Measurements from ENCODE around the gene NPAS3.

DNA sequence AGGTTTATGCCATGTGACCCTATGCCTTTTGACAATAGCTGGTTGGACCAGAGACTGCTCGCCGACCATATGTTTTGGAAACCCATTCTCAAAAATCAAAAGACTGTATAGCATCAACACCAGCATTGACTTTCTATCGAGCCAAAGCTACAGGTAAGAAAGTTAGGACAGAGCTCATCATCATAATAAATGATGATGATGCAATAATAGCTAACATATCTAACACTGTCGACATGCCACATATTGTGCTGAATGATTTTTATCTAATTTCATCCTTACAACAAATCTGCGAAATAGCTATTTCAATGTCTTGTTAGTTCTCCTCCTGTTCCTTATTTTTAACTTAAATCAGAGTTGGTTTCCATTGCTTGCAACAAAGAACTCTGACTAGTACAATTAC is 909.3 kb downstream of the NPAS3 start:
- no peak for TF ChIP-seq CTCF (IDR thresholded peaks at IDR 0.05; ENCODE audit: insufficient read depth, low read length)
- TF ChIP-seq, protein P1, sequence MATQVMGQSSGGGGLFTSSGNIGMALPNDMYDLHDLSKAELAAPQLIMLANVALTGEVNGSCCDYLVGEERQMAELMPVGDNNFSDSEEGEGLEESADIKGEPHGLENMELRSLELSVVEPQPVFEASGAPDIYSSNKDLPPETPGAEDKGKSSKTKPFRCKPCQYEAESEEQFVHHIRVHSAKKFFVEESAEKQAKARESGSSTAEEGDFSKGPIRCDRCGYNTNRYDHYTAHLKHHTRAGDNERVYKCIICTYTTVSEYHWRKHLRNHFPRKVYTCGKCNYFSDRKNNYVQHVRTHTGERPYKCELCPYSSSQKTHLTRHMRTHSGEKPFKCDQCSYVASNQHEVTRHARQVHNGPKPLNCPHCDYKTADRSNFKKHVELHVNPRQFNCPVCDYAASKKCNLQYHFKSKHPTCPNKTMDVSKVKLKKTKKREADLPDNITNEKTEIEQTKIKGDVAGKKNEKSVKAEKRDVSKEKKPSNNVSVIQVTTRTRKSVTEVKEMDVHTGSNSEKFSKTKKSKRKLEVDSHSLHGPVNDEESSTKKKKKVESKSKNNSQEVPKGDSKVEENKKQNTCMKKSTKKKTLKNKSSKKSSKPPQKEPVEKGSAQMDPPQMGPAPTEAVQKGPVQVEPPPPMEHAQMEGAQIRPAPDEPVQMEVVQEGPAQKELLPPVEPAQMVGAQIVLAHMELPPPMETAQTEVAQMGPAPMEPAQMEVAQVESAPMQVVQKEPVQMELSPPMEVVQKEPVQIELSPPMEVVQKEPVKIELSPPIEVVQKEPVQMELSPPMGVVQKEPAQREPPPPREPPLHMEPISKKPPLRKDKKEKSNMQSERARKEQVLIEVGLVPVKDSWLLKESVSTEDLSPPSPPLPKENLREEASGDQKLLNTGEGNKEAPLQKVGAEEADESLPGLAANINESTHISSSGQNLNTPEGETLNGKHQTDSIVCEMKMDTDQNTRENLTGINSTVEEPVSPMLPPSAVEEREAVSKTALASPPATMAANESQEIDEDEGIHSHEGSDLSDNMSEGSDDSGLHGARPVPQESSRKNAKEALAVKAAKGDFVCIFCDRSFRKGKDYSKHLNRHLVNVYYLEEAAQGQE (IDR thresholded peaks at IDR 0.05; ENCODE audit: insufficient replicate concordance, low read depth): no peak
- TF ChIP-seq POLR2AphosphoS5 (IDR thresholded peaks at IDR 0.05; ENCODE audit: low read depth): no peak

Measured in HL-60 (cell line).